NAMALWA (cell line): Measurements from ENCODE around the gene ZNF556.
"Not testable (repeated sequence)": the region's sequence is repeated elsewhere in the genome, so short reads cannot be mapped to it uniquely, and the experiment has no call there.

Source experiments
- DNase-seq: peaks from one replicate; pipeline ENCODE4 v3.0.0-alpha.2; 2015; ENCODE audit warnings: low spot score

ZNF556 gene

DNA sequence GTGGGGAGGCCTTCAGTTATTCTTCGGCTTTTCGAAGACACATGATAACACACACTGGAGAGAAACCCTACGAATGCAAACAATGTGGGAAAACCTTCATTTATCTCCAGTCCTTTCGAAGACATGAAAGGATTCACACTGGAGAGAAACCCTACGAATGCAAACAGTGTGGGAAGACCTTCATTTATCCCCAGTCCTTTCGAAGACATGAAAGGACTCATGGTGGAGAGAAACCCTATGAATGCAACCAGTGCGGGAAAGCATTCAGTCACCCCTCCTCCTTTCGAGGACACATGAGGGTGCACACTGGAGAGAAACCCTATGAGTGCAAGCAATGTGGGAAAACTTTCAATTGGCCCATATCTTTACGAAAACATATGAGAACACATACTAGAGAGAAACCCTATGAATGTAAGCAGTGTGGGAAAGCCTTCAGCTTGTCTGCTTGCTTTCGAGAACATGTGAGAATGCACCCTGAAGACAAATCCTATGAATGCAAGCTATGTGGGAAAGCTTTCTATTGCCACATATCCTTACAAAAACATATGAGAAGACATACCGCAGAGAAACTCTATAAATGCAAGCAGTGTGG lies 14.0 kb upstream of the ZNF556 start:
- DNase-seq: no peak

DNA sequence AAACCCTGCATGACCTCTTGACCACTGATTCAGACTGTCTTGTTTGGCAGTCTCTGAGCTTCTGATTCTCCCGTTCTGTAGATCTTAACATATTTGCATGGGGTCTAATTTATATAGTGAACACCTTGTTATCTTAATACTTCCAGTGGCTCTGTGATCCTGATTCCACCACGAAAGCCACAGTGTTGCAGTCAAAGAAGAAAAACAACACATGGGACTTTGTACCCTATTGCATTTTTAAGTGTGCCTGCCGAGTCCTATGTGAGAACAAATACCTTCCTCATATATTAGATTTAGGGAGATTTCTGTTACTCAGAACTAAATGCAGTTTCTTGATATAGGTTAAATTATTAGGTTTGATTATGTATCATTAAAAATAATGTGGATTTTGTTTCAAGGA lies 12.3 kb upstream of the ZNF556 start:
- DNase-seq: no peak

DNA sequence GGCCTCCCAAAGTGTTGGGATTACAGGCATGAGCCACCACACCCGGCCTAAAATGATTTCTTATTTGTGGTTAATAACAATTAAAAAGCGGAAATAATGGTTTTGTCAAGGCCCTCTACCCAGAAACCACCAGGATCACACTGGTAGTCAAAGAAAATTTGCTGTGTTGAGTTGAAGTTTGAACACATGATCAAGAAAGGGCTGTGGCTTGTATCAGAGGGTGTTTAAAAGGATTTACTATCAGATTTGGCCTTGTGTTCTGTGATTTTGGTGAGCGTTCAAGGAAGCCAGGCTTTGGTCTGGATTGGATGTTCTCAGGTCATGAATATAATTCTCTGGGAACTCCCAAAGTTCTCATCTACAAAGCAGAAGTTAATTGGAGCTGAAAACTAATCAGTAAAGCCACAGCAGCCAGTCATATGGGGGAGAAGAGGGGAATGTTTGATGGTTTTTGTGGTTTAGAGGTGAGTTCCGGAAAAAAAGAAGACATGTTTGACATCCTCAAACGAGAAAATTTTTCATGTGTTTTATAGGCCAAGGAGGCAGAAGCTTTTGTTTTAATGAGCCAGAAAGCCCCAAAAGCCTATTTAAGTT lies 10.6 kb upstream of the ZNF556 start:
- DNase-seq: no peak

DNA sequence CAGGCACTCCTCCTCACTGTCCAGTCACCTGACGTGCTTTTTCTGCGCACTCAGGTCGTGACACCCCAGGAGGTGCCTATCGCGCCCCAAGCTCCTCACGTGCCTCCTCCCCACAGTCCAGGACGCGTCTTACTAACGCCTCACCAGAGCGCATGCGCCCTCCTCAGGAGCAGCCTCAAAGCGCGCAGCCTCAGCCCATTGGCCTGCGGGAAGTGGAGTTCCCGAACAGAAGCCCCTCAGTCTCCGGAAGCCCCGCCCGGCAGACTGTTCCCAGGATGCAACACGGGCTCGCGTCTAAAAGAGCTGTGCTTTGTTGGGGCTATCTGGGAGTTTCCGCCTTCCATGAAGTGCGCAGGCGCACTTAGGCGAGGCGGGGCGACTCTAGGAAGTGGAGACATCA lies 8.3 kb upstream of the ZNF556 start:
- no peak for DNase-seq

DNA sequence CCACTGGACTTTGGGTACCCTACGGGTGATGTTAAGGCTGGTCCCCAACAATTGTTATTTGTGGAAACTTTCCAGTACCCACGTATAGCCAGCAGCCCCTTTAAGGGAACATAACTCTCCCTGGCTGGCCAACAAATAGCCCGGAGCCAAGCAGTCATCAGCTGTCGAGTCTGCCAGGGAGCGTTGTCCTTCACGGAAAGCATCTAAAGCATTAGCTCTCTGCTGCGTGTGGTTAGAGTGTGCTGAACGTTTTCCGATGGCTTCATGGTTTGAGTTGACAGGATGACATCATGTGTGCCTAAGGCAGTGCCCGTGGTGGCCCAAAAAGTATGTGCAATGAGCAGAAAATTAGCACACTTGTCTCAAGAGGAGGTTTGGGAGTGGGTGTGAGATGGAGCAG lies 3.3 kb upstream of the ZNF556 start:
- no peak for DNase-seq

DNA sequence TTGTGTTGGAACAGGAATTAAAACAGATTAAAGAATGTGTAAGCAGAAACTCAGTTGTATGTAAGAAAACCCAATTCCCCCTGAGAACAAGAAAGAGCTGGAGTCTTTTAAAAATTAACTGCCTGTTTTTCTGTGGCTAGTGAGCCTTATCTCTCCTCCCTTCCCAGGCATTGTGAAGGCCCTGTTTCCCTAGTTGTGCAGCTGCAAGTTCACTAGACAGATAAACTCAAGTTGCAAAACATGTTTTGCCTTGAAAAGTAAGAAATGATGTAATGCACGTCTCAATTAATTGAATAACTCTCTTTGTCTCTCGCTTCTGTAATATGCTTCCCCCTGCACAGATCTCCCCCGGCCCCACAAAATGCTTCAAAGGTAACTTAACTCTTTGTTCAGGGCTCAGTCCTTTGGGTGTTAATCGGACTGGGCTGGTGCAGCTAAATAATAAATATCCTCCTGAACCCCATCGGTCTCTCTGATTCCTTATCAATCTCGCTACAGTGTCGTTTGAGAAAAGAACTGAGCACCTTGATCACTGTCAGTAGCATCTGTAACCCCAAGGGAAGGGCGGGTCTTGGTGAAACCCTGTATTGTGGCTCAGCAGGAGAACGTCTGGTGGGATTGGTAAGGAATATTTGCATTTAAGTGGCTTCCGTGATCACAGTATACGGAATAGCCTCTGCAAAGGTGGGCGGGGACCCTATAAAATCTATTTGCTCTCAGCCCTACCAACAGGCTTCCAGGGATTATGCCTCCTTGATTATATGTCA lies 1.6 kb upstream of the ZNF556 start:
- DNase-seq: no peak

DNA sequence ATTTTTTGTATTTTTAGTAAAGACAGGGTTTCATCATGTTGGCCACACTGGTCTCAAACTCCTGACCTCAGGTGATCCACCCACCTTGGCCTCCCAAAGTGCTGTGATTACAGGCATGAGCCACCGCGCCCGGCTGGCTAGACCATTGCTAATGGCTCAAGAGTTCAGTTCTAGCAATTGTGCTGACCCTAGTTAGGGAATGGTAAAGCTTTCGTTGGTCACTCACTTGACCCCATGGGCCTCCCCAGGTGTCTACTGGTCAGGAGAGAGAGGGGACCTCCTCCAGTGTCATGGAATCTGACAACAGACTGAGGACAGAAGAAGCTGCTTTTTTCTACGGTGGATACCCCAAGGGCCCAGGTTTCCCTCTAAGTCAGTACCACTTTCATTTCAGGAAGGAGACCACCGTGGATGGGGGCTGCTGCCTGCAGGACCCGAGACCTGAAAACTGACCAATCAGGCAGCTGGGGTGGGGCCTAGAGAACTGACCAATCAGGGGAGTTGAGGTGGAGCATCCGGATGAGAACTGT lies 575 bp upstream of the ZNF556 start:
- no peak for DNase-seq

DNA sequence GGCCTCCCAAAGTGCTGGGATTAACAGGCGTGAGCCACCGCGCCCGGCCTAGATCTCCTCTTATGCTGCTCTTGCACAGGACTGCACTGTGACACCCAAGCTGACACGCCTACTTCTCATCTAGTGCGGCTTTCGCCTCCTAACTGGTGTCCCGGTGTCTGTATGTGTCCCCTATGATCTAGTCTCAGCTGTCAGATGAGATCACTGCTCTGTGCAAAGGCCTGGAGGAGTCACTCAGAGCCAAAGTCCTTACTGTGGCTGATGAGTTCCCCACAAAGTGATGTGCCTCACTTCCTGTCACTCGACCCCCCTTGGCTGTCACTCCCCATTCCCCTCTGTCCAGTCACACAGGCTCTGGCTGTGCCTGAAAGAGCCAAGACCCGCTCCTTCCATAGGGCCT lies 2.5 kb downstream of the ZNF556 start:
- DNase-seq: no peak

DNA sequence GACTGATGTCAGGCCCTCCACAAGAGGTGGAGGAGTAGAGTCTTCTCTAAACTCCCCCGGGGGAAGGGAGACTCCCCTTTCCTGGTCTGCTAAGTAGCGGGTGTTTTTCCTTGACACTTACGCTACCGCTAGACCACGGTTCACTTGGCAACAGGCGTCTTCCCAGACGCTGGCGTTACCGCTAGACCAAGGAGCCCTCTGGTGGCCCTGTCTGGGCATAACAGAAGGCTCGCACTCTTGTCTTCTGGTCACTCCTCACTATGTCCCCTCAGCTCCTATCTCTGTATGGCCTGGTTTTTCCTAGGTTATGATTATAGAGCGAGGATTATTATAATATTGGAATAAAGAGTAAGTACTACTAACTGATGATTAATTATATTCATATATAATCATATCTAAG lies 5.0 kb downstream of the ZNF556 start:
- DNase-seq: not testable (repeated sequence)

DNA sequence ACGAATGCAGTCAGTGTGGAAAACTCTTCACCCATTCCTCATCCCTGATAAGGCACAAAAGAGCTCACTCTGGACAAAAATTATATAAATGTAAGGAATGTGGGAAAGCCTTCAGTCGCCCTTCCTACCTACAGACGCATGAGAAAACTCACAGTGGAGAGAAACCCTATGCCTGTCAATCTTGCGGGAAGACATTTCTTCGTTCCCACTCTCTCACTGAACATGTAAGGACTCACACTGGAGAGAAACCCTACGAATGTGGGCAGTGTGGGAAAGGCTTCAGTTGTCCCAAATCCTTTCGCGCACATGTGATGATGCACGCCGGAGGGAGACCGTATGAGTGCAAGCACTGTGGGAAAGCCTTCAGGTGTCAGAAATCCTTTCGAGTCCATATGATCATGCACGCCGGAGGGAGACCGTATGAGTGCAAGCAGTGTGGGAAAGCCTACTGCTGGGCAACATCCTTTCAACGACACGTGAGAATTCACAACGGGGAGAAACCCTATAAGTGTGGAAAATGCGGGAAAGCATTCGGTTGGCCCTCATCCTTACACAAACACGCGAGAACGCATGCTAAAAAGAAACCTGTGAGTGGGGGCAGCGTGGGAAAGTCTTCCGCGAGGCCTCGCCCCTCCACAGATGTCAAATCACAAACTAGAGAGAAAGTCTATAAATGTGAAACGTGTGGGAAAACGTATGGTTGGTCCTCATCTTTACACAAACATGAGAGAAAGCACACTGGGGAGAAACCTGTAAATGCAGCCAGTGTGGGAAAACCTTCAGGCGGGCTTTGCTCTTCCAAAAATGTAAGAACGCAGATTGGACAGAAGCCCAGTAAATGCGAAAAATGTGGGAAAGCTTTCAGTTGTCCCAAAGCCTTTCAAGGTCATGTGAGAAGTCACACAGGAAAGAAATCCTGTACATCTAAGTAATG lies 10.5 kb downstream of the ZNF556 start:
- DNase-seq: no peak

DNA sequence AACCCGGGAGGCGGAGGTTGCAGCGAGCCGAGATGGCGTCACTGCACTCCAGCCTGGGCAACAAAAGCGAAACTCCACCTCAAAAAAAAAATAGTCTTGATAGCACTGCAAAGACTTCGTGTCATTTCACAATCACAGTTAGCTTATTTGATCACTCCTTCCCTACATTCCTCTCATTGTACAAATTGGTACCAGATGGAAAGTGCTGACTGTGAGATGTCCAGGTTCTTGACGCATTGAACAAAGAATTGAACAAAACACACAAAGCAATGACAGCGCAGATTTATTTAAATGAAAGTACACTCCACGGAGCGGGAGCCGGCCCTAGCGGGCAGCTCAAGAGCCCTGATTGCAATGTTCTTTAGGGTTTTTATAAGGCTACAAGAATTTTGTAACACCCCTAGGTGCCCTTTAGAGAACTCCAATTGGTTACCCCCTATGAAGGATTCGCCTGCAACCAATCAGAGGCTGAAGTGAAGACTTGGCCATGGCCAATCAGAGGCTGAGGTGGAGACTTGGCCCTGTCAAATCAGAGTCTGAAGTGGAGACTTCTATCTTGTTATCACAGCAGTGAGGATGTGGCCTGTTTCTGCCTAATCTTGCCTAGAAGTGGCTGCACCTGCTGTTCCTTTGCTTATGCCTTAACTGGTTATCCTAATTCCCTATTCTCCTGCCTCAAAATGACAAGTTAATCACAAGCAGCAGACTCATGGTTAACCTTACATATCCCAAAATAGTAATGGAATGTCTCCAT lies 16.7 kb downstream of the ZNF556 start:
- peak; percentile 29 for DNase-seq

DNA sequence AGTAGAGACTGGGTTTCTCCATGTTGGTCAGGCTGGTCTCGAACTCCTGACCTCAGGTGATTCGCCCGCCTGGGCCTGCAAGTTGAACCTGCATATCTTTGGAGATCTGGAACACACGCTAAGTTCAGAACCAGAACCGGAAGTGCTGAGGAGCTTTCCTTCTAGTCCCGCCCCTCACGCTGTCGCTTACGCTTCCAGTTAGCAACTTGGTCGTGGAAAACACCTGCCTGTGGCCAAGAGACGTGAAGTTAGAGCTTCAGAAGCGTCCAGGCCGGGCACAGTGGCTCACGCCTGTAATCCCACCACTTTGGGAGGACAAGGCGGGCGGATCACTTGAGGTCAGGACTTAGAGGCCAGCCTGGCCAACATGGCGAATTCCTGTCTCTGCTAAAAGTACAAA lies 18.6 kb downstream of the ZNF556 start:
- no peak for DNase-seq

DNA sequence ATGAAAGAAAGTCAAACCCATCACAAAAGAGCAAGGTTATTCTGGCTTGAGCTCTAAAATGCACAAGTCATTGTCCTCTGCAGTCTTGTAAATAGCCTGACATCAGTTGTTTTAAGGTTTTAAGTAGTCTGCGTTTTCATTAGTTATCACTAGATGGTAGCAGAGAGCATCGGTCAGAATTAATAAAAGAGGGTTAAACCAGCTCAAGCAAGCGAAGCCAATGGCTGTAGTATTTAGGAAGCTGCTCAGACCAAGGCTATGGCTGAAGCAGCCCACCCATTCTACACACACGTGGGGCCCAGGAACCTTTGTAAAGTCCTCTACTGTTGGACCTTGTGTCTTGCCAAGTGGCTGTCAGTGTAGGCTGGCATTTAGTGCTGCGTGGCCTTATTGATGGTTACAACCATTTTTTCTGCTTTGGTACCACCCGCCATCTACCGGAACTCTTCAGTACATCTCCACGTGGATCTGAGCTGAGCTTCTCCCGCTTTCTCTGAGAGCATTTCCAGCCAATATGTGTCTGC lies 20.3 kb downstream of the ZNF556 start:
- DNase-seq: peak; percentile 83

DNA sequence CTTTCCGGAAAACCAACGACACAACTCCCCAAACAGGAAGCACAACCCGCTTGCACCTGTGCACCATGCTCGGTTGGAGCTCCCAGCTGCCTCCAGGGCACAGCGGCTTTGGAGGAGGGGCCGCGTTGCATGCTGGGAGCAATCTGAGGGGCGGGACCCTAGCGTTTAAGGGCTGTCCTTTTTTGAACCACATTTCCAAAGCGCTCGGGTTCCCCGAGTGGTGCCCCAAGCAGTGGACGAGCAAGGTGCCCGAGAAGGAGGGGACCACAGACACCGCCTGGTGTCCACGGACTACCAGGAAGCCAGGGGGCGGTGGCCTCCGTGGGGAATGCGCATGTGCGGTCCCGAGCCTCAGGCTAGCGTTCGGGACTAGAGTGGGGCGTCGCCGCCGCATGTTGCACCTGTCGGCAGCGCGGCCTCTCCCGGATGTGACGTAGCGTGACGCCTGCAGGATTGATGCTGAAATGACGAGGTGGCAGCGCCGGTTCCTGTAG lies 21.6 kb downstream of the ZNF556 start:
- no peak for DNase-seq

DNA sequence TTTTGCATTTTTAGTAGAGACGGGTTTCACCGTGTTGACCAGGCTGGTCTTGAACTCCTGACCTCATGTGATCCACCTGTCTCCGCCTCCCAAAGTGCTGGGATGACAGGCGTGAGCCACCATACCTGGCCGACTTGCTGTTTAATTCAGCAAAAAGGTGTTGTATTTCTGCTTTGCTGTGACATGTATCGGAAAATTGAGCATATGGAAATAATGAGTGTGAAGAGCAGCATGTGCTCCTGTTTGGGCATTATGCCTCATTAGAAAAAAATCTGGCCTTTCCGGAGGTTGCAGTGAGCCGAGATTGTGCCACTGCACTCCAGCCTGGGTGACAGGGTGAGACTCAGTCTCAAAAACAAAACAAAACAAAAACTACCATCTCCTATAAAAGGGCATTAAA lies 23.4 kb downstream of the ZNF556 start:
- DNase-seq: not testable (repeated sequence)

DNA sequence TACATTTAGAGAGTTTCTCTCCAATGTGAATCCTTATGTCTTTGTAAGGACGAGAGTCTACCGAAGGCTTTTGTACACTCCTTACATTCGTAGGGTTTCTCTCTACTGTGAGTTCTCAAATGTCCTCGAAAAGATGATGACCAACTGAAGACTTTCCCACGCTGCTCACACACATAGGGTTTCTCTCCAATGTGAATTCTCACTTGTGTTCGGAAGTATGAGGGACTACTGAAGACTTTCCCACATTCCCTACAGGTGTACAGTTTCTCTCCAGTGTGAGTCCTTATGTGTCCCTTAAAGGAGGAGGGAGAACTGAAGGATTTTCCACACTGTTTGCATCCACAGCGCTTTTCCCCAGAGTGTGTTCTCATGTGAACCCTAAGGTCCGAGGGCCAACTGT lies 29.6 kb downstream of the ZNF556 start:
- DNase-seq: no peak

DNA sequence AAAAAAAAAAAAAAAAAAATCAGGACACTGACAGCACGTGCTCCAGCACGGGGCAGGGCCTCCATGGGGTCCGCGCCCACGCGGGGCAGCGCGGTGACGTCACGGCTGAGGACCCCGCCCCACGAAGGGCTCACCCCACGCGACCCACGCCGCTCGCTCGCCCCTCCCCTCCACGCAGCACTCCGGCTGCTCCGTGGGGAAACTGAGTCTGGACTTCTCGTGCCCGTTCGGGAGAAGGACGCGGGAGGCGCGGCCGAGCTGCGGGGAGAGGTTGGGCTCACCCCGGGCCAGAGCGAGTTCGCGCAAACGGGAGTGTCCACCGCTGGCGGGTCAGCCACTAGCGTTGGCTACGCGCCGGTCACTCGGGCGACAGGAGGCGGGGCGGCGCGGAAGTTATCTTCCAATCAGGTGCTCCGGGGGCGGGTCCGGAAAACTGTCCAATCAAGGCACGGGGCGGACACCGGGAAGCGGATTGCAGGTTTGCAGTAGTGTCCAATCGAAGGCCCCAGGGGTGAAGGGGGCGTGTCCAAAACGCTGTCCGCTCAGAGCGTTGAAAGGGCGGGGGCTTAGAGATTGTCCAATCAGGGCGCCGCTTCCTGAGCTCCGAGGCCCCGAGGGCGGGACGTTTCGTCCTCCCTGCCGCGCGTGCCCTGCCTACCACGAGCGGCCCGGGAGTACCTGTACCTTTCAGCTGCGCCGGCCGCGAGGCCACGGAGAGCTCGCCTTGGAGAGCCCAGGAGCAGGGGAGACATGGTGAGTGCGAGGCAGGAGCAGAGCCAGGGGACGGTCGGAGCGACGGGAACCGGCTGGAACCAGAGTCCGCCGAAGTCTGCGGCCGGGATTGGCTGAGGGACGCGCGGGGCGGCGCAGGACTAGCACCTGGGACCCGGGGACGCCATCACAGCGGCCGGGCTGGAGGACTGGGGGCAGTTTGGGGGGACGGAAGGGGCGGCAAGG lies 33.4 kb downstream of the ZNF556 start, which contains the start of gene ZNF57:
Gene ZNF57, plus strand, starts transcription at position 633 of the 957 bp plus-strand sequence. Its CDS starts 118 bp downstream, at position 751.
- peak; percentile 99 for DNase-seq

DNA sequence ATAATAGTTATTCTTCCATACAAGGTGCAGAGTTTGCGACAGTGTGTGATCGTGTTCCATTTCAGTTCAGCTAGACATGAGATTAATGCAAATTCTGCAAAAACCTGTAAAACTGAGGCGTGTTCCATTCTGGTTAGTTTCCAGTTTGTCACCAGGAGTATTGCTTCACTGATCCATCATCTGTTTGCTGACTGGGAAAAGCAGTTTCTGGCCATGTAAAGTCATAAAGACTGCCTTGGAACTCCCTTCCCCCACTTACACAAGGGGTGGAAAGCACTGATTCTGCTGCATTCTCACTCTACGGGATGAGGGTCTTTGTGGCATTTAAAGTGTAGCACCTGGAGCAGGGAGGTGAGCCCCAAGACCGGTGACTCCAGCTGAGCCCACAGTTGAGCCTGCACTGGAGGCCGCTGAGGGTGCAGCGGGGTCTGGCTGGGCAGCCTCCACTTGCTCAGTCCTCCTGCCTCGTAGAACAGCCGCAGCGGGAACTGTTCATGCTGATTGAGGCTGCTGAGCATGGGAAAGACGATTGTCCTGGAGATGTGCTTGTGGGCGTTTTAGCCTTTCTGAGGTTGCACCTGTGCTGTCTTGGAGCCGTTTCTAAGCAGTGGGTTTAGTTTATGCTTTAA lies 35.6 kb downstream of the ZNF556 start:
- no peak for DNase-seq

DNA sequence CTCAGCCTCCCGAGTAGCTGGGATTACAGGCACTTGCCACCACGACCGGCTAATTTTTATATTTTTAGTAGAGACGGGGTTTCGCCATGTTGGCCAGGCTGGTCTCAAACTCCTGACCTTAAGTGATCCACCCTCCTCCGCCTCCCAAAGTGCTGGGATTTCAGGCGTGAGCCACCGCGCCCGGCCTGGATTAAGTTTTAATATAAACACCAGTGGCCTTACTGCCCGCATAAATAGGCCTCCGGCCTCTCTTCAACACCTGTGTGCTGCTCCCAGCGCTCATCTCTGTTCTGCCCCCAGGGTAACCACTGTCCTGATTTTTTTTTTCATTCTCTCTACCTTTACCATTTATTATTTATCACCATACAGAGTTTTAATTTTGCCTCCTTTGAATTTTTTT lies 36.2 kb downstream of the ZNF556 start:
- not testable (repeated sequence) for DNase-seq
